Lower leg skin (tissue), 3 donors: ENCODE data around the gene SCD.

Experiments used
- POLR2A ChIP-seq, 2 donors: fragments of 450-650 bp; IDR thresholded peaks; one replicate each; pipeline ENCODE4 v1.6.1; 2016 to 2017; ENCODE audit warnings: antibody characterized with exemption in 2 of 2, mild to moderate bottlenecking in 1 of 2, moderate library complexity in 1 of 2
- TF ChIP-seq, protein P1 (sequence below), 3 donors: fragments of 450-650 bp; IDR thresholded peaks; one replicate each; pipeline ENCODE4 v1.5.1; 2016; ENCODE audit warnings: antibody characterized with exemption in 3 of 3, mild to moderate bottlenecking in 3 of 3, moderate library complexity in 2 of 3

DNA sequence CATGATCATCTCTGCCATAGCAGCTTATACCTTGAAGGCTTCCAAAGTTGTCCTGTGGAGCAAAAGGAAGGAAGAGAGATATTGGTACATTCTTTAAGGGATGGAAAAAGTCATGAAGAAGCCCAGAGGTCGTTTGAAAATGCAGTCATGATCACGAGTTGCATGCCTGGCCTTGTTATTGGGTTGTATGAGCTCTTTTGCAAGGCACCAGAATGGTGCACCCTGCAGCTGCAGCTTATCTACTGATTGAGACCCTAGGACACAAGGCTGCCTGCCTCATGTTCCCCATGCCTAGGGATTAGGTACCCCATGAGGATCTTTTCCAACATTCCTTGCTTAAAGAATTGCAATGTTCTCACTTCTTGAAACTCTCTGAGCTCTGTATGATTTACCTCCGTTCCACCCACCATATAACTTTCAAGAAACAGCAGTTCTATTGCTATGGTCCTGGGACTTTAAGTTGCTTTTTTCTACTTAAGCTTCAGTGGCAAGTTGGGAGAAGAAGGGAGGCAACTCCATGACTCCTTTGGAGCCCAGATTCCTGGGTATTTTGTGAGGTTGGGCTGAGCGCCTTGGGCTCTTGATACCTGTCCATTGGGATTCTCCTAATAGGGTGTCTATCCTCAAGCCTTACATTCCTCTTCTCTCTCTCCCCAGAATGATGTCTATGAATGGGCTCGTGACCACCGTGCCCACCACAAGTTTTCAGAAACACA is 6.9 kb downstream of the SCD start:
- TF ChIP-seq, protein P1, sequence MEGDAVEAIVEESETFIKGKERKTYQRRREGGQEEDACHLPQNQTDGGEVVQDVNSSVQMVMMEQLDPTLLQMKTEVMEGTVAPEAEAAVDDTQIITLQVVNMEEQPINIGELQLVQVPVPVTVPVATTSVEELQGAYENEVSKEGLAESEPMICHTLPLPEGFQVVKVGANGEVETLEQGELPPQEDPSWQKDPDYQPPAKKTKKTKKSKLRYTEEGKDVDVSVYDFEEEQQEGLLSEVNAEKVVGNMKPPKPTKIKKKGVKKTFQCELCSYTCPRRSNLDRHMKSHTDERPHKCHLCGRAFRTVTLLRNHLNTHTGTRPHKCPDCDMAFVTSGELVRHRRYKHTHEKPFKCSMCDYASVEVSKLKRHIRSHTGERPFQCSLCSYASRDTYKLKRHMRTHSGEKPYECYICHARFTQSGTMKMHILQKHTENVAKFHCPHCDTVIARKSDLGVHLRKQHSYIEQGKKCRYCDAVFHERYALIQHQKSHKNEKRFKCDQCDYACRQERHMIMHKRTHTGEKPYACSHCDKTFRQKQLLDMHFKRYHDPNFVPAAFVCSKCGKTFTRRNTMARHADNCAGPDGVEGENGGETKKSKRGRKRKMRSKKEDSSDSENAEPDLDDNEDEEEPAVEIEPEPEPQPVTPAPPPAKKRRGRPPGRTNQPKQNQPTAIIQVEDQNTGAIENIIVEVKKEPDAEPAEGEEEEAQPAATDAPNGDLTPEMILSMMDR (IDR thresholded peaks at IDR 0.05) = no peak
- TF ChIP-seq POLR2A (IDR thresholded peaks at IDR 0.05) = no peak
